Forelimb muscle (tissue), 1 donor: ENCODE measurements around the gene EFNA5. TPM values are rescaled to one million over a fixed set of nuclear protein-coding genes. Genes with fewer than 3 reads are reported as not detected.
"Not testable (repeated sequence)": the region's sequence is repeated elsewhere in the genome, so short reads cannot be mapped to it uniquely, and the experiment has no call there.

Experiments
- DNase-seq: peaks from one replicate; pipeline ENCODE4 v3.0.0-alpha.2; 2013; ENCODE audit warnings: low read depth
- polyA plus RNA-seq: library from polyadenylated mRNA; unstranded; fragments of 120-200 nt; gene quantifications from one replicate; pipeline ENCODE4 v1.2.1, GENCODE V29; 2013; ENCODE audit not compliant: insufficient read length

Gene EFNA5
- polyA plus RNA-seq, 1 donor: 3.0 TPM

- DNase-seq: no peak
Observed at GRCh38 chr5:107369622-107370021, 301.1 kb downstream of the EFNA5 start.

DNA sequence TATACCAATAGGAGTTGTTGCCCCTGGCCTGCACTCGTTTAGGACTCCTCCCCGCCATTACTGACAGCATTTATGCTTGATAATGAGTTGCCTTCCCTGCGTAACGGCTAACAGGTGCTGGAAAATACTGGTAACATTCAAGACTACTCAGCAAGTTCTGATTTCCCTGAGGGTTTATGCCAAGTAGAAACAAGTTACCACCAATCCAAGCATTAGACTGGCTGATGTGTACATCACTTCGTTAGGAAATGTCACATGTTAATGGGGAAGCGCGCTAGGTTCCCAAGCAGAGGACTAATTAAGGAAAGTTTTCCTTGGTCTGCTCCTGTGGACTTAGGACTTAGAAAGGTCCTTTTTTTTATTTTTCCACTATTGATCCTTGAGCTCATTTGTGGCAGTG is 302.1 kb downstream of the EFNA5 start:
- DNase-seq: no peak

- no peak for DNase-seq
Observed at GRCh38 chr5:107367939-107368338, 302.8 kb downstream of the EFNA5 start.

GRCh38 chr5:107367480-107367879 is 303.3 kb downstream of the EFNA5 start:
- DNase-seq: no peak

- DNase-seq: no peak
Observed at GRCh38 chr5:107365320-107366109, 305.2 kb downstream of the EFNA5 start.

DNA sequence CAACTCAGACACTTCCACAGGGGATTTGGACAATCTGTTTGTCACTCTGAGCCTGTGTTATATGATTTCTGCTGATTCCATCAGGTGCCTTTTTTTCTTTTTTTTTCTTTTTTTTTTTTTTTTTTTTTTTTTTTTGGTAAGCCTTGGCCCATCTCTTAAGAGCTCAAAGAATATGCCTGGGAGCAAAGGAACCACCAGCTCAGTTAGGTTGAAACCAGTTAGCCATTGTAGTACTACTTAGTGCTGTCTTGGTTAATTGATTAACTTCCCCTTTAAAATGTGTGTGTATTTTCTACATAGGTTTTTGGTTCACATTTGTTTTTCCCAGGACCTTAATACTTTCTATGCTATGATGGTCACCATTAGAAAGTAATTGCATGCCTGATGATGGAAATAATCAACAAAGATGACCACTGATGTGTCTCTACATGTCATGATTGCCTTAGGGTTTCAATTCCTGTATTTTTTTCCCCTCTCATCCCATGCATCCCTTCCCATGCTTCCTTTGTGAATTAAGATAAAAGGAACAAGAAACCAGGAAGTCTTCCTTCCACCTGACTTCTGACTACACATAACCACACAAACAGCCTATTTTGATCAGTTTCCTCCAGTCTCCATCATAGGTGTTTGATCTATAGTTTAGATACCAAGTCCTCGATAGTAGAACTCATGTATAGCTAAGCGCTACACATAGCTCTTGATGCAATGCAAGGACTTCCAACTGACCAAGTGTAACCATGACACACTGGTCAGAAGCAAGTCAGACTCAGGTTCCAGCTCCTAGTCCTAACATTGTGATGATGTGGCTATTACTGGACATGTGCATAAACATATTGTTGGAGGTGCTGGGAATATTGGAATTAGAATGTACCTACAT is 306.1 kb downstream of the EFNA5 start:
- no peak for DNase-seq

DNA sequence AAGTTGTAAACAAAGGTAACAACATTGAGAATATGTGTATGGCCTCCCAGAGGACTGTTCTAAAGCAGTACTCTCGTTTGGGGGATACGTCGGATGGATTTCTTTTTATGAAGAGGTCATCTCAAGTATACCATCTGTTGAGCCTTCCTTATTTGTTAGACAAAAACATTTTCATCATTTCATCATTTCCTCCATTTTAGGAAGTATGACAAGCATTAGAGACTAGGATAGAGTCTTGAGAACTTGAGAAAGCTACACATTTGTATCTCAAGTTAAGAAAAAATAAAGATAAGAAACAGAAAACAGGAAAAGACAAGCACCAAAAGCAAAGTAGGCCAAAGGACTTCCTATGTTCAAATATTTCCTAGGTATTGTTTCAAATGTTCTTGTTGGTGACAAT is 307.0 kb downstream of the EFNA5 start:
- DNase-seq: no peak

- DNase-seq: no peak
Observed at GRCh38 chr5:107361945-107362344, 308.8 kb downstream of the EFNA5 start.

DNA sequence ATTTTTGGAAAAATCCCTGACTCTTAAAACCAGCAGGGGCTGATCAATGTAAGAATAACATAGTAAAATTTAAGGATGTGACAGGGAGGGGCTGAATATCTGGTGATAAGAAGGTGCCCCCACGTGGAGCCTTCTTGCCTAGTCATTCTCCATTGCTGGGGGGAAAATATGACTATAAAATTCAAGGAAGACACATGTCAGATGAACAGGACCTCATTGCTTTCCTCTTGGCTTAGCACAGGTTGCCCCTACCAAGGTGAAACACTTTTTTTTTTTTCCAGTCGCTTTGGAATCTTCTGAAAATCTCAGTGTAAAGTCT is 310.9 kb downstream of the EFNA5 start:
- no peak for DNase-seq

DNA sequence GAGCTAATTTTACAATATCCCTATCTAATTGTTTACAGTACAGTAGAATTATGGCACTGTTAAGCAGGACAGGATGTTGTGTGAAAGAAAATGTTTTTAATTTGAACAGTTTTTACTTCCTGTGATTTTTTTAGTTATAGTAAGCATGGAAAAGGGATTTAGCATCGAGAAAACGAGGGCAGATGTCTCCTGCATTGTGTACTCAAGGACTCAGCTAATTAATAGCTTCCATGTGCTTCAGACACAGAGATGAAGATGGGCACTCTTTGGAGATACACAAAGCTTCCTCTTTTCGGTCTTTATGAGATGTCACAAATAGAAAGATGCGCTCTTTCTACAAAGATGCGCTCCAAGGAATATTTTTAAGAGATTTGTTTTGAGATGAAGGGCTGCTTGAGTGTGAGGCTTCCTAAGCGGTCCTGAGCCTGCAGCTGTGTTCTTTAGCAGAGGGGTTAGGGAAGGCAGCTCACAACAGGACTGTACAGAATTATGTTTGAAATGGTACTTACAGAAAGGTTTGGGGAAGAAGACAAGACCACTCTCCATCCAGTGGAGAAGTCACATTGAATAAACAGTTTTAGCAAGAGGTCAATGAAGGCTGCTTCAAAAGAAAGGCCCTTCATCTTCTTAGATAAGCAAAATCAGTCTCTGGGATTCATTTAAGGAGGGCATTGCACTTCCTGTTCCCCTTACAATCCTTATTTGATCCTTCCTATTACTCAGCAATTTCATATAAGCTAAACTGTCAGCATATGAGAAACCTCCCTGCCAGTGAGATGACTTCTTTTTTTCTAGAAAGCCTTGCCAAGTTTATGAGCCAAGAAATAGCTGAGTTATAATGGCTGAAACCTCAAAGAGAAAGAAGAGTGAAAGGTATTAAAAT is 311.5 kb downstream of the EFNA5 start:
- DNase-seq: no peak

DNA sequence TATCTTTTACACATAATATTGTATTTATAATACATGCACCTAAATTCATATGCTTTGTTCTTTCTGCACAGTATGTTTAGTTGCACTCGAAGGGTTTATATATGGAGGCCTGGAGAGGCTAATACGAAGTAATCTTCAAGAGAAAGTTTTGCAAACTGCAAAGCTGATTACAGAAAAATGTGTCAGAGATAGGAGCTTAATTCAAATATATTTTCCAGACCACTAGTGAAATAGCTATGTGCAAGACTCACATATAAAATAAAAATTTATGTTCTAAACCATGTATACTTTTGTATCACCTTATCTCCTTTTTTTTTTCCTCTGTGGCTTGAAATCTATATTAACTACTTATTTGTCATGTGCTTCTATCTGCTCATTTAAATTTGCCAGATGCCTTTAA is 313.8 kb downstream of the EFNA5 start:
- DNase-seq: no peak

- DNase-seq: no peak
Observed at GRCh38 chr5:107352576-107352975, 318.2 kb downstream of the EFNA5 start.

DNA sequence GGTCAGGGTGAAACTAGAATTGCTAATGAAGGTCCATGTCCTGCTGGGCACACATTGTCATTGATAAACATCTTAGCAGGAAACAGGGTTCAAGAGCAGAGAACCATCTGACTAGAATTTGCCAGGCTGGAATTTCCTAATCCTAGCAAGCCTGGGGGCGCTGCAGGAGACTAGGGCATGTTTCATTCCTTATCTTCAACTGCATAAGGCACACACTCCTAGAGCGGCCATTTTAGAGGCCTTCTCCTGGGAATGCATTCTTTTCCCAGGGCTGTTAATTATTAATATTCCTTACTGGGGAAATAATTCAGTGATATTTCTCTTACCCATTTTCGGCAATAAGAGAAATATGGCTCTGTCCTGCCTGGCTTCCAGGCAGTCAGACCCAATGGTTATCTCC is 324.2 kb downstream of the EFNA5 start:
- DNase-seq: not testable (repeated sequence)

GRCh38 chr5:107342371-107342770 is 328.4 kb downstream of the EFNA5 start:
- no peak for DNase-seq

GRCh38 chr5:107341376-107342084 is 329.2 kb downstream of the EFNA5 start:
- no peak for DNase-seq

- no peak for DNase-seq
Observed at GRCh38 chr5:107340631-107341030, 330.1 kb downstream of the EFNA5 start.

DNA sequence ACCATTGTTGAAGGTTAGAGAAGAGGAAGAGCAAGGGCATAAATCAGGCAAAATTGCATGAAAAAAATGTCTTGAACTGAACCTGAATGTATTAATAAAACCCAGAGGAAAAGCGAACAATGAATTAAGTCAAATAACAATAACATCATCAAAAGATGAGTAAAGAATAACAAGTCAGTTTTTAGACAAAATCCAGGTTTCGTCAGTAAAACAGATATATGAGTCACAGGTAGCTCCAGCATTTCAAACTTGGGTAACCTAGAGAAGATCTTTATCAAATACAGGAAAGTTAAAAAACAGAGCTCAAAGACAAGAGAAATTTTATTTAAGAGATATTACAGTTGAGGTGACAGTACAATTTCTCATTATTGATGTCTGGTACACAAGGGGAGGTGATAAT is 332.4 kb downstream of the EFNA5 start:
- DNase-seq: no peak

GRCh38 chr5:107337281-107337680 is 333.5 kb downstream of the EFNA5 start:
- DNase-seq: no peak

- no peak for DNase-seq
Observed at GRCh38 chr5:107331882-107332281, 338.9 kb downstream of the EFNA5 start.

DNA sequence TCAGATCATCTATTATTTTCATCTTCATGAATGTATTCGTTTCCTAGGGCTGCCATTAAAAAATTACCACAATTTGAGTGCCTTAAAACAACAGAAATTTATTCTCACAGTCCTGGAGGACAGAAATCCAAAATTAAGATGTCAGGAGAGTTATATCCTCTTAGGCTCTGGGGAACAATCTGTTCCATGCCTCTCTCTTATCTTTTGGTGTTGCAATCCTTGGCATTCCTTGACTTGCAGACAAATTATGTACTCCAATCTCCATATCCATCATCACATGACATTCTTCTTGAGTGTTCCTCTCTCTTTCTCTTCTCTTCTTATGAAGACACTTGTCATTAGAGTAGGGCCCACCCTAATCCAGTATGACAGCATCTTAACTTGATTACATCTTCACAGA is 339.4 kb downstream of the EFNA5 start:
- no peak for DNase-seq

GRCh38 chr5:107330903-107331302 is 339.8 kb downstream of the EFNA5 start:
- no peak for DNase-seq

GRCh38 chr5:107329850-107330249 is 340.9 kb downstream of the EFNA5 start:
- no peak for DNase-seq
